ENCODE results near the gene ETNK1. TPM values are rescaled to one million over a fixed set of nuclear protein-coding genes. Genes with fewer than 3 reads are reported as not detected.

The ETNK1 gene
- total and polyA plus RNA-seq, 2 donors, result 10.3 to 84.3 TPM

DNA sequence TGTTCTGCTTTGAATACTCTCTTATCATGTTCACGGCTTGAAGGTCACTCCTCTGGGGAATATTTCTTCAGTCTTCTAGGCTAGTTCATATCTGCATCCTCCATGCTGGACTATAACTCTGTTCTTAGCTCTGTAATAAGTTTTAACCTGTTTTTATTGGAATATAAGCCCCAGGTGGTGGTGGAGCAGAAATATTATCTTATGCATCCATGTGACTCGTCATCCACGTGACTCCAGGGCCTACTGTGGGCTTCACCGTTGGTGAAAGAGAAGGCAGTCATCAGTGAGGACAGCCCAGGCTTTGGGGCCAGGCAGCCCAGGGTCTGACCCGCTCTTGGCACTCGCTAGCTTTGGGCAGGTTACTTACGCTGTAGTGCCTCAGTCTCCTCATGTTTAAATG lies 87.1 kb downstream of the ETNK1 start:
- 90% methylated on average over 7 of the region's 7 CpGs for WGBS
- no peak overlapping the region for H3K27ac ChIP-seq (ENCODE audit: low read depth)
- H3K36me3 ChIP-seq (ENCODE audit: insufficient read depth), result no peaks in the 10 kb centered on the region
- H3K4me1 ChIP-seq (ENCODE audit: insufficient read depth), result no peaks in the 10 kb centered on the region
- DNase-seq (ENCODE audit: extremely low spot score), result no peak
- H3K4me3 ChIP-seq (ENCODE audit: low read depth, low read length), result no peak overlapping the region

GRCh38 chr12:22715254-22715653 lies 90.3 kb downstream of the ETNK1 start:
- H3K4me1 ChIP-seq (ENCODE audit: insufficient read depth), result no peaks in the 10 kb centered on the region
- no peak overlapping the region for H3K4me3 ChIP-seq (ENCODE audit: low read depth, low read length)
- no peaks in the 10 kb centered on the region for H3K36me3 ChIP-seq (ENCODE audit: insufficient read depth)
- no peak for DNase-seq (ENCODE audit: extremely low spot score)
- WGBS, result 95% methylated on average over 1 of the region's 1 CpG
- H3K27ac ChIP-seq (ENCODE audit: low read depth), result no peak overlapping the region

- Histone ChIP-seq H3K27ac (ENCODE audit: low read depth) (no peak overlapping the region), H3K4me3 (ENCODE audit: low read depth, low read length) (no peak overlapping the region), H3K36me3 (ENCODE audit: insufficient read depth) (no peaks in the 10 kb centered on the region), H3K4me1 (ENCODE audit: insufficient read depth) (no peaks in the 10 kb centered on the region)
- DNase-seq (ENCODE audit: extremely low spot score), result no peak
- WGBS, result 92% methylated on average over 4 of the region's 4 CpGs
Observed at GRCh38 chr12:22719745-22720144, 94.8 kb downstream of the ETNK1 start.

- DNase-seq (ENCODE audit: extremely low spot score), result no peak
- no peaks in the 10 kb centered on the region for H3K4me1 ChIP-seq (ENCODE audit: insufficient read depth)
- H3K36me3 ChIP-seq (ENCODE audit: insufficient read depth), result no peaks in the 10 kb centered on the region
- H3K27ac ChIP-seq (ENCODE audit: low read depth), result no peak overlapping the region
- WGBS, result 89% methylated on average over 2 of the region's 2 CpGs
- no peak overlapping the region for H3K4me3 ChIP-seq (ENCODE audit: low read depth, low read length)
Observed at GRCh38 chr12:22722081-22722480, 97.1 kb downstream of the ETNK1 start.

- no peak for DNase-seq (ENCODE audit: extremely low spot score)
- no peak overlapping the region for H3K27ac ChIP-seq (ENCODE audit: low read depth)
- no peaks in the 10 kb centered on the region for H3K36me3 ChIP-seq (ENCODE audit: insufficient read depth)
- H3K4me3 ChIP-seq (ENCODE audit: low read depth, low read length), result no peak overlapping the region
- H3K4me1 ChIP-seq (ENCODE audit: insufficient read depth), result no peaks in the 10 kb centered on the region
- WGBS, result 85% methylated on average over 1 of the region's 1 CpG
Observed at GRCh38 chr12:22722779-22723178, 97.8 kb downstream of the ETNK1 start.

DNA sequence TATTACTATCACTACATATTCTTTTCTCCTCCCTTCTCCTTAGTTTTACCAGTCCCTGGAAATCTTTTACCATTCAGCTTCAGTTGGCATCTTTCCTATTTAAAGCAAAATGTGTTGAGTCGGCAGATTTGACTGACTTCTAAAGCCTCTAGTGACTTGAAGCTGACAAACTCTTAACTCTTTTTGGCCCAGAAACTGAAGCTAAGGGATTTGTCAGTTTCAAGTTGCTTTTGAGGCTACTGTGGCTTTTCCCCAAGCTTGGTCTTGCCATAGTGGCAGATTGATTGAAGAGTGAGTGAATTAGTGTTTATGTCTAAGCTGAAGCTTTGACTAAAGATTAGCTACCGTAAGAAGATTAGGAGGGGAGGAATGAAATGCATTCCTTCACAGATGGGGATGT lies 104.0 kb downstream of the ETNK1 start:
- 58% methylated on average over 2 of the region's 2 CpGs for WGBS
- Histone ChIP-seq H3K4me1 (ENCODE audit: insufficient read depth) (no peaks in the 10 kb centered on the region), H3K36me3 (ENCODE audit: insufficient read depth) (no peaks in the 10 kb centered on the region), H3K4me3 (ENCODE audit: low read depth, low read length) (no peak overlapping the region), H3K27ac (ENCODE audit: low read depth) (no peak overlapping the region)
- no peak for DNase-seq (ENCODE audit: extremely low spot score)

DNA sequence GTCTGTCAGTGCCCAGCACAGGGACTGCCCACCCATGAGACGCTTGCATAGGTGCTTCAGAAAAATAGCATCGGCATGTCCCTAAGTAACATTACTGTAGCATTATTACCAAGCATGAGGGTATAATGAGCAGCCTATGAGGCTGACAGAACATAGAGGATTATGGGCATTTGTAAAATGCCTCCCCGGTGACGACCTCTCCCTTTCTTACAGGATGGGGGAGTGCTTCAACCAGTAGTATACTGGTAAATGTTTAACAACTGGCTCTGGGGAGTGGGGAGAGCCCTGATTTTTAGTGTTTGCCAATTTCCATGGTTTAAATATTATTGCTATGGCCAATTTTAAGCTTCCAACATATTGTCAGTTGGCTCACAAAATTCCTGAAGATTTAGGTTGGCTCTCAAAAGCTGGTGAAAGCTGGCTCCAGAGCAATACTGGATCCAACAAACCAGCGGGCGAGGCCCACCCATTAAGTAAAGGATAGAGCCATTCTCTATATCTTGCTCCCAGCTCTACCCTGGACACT lies 104.5 kb downstream of the ETNK1 start:
- H3K36me3 ChIP-seq (ENCODE audit: insufficient read depth), result no peaks in the 10 kb centered on the region
- no peak overlapping the region for H3K27ac ChIP-seq (ENCODE audit: low read depth)
- H3K4me1 ChIP-seq (ENCODE audit: insufficient read depth), result no peaks in the 10 kb centered on the region
- no peak for DNase-seq (ENCODE audit: extremely low spot score)
- 93% methylated on average over 6 of the region's 6 CpGs for WGBS
- no peak overlapping the region for H3K4me3 ChIP-seq (ENCODE audit: low read depth, low read length)

- Histone ChIP-seq H3K27ac (ENCODE audit: low read depth) (no peak overlapping the region), H3K4me3 (ENCODE audit: low read depth, low read length) (no peak overlapping the region), H3K4me1 (ENCODE audit: insufficient read depth) (no peaks in the 10 kb centered on the region), H3K36me3 (ENCODE audit: insufficient read depth) (no peaks in the 10 kb centered on the region)
- no peak for DNase-seq (ENCODE audit: extremely low spot score)
- 62% methylated on average over 3 of the region's 3 CpGs for WGBS
Observed at GRCh38 chr12:22729957-22730443, 105.0 kb downstream of the ETNK1 start.

DNA sequence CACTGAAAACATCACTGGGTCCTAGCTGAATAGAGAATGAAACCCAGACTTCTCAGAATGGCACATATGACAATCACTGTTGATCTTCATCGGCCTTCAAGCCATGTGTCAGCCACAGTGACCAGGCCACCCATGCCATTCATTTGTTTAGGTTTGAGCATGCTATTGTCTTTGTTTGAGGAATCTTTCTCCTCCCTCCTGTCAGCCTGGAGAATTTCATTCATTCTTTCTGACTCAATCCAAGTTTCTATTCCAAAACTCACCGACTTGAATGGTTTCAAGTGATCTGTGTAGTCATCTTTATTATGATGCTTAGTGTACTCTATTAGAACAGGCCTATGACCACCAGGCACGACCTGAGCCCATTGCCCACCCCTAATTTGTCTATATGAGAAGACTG lies 106.3 kb downstream of the ETNK1 start:
- no peak for DNase-seq (ENCODE audit: extremely low spot score)
- H3K4me1 ChIP-seq (ENCODE audit: insufficient read depth), result no peaks in the 10 kb centered on the region
- no peaks in the 10 kb centered on the region for H3K36me3 ChIP-seq (ENCODE audit: insufficient read depth)
- 78% methylated on average over 3 of the region's 3 CpGs for WGBS
- no peak overlapping the region for H3K4me3 ChIP-seq (ENCODE audit: low read depth, low read length)
- no peak overlapping the region for H3K27ac ChIP-seq (ENCODE audit: low read depth)

DNA sequence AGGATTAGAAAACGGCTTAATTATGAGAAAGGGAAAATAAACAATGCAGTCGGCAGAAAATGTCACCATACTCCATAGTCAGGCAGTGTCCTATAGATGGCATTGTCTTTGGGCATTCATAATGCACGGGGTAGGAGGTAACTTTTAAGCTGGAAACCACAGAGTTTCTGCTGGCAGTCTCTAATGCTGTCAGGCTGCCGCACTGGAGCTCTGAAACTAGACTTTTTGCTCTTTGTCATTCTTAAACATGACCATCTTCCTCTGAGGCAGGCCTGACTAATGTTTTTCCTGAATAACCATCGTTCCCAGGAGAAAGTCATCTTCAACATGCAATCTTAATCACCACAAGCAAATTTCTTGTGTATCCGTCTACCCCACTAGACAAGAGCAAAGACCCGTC lies 108.8 kb downstream of the ETNK1 start:
- Histone ChIP-seq H3K4me3 (ENCODE audit: low read depth, low read length) (no peak overlapping the region), H3K4me1 (ENCODE audit: insufficient read depth) (no peaks in the 10 kb centered on the region), H3K36me3 (ENCODE audit: insufficient read depth) (no peaks in the 10 kb centered on the region), H3K27ac (ENCODE audit: low read depth) (no peak overlapping the region)
- WGBS, result 72% methylated on average over 7 of the region's 7 CpGs
- DNase-seq (ENCODE audit: extremely low spot score), result no peak

- Histone ChIP-seq H3K4me1 (ENCODE audit: insufficient read depth) (no peaks in the 10 kb centered on the region), H3K36me3 (ENCODE audit: insufficient read depth) (no peaks in the 10 kb centered on the region), H3K27ac (ENCODE audit: low read depth) (no peak overlapping the region), H3K4me3 (ENCODE audit: low read depth, low read length) (no peak overlapping the region)
- no peak for DNase-seq (ENCODE audit: extremely low spot score)
- WGBS, result 82% methylated on average over 1 of the region's 1 CpG
Observed at GRCh38 chr12:22738945-22739344, 114.0 kb downstream of the ETNK1 start.

Small RNA genes lying within 50 kb of the gene (small RNA-seq; reads per million reads assigned to genes)
- not detected for gene RPS27P22

Other genes with a start within 250 kb of the ETNK1 start
- 109 TPM for gene C2CD5, start 80.6 kb upstream of the ETNK1 start, total RNA-seq
- 18.0 TPM for gene C2CD5, start 80.6 kb upstream of the ETNK1 start, polyA plus RNA-seq